ENCODE measurements around the gene SEMA3C.

Gene SEMA3C

GRCh38 chr7:80720146-80720545 is 198.7 kb downstream of the SEMA3C start:
- H3K27me3 ChIP-seq (ENCODE audit: control insufficient read depth, insufficient read depth, low read length): no peaks in the 10 kb centered on the region
- peaks cover 40% of the 10 kb centered on the region for H3K4me1 ChIP-seq (ENCODE audit: control insufficient read depth, low read depth, low read length)
- H3K36me3 ChIP-seq (ENCODE audit: control insufficient read depth, low read depth, low read length): no peaks in the 10 kb centered on the region
- H3K9ac ChIP-seq (ENCODE audit: low read length): no peak overlapping the region
- H3K27ac ChIP-seq (ENCODE audit: low read length): no peak overlapping the region
- no peak overlapping the region for H3K4me3 ChIP-seq (ENCODE audit: low read length)
- no peaks in the 10 kb centered on the region for H3K9me3 ChIP-seq (ENCODE audit: control insufficient read depth, low read depth, low read length)

DNA sequence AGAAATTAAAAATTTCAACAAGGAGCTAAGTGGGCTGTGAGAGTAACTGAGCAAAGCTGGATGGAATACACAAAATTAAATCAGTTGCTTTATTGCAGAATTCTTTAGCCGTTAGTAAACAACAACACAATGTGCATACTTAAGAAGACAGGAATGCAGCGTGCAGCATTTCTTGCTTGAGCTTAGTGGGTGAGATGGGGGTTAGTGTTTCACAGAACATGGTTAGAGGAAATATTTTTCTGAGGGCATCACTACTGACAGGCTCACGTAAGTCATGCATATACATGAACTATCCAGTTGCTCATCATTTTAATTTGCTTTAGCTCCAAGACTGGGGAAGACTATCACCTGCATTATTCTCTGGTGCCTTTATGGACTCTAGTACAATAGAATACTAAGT is 199.6 kb downstream of the SEMA3C start:
- Histone ChIP-seq H3K36me3 (ENCODE audit: control insufficient read depth, low read depth, low read length) (no peaks in the 10 kb centered on the region), H3K9ac (ENCODE audit: low read length) (no peak overlapping the region), H3K4me3 (ENCODE audit: low read length) (no peak overlapping the region), H3K9me3 (ENCODE audit: control insufficient read depth, low read depth, low read length) (no peaks in the 10 kb centered on the region), H3K27me3 (ENCODE audit: control insufficient read depth, insufficient read depth, low read length) (no peaks in the 10 kb centered on the region), H3K27ac (ENCODE audit: low read length) (no peak overlapping the region), H3K4me1 (ENCODE audit: control insufficient read depth, low read depth, low read length) (peaks cover 31% of the 10 kb centered on the region)

GRCh38 chr7:80711531-80711930 is 207.3 kb downstream of the SEMA3C start:
- no peaks in the 10 kb centered on the region for H3K27me3 ChIP-seq (ENCODE audit: control insufficient read depth, insufficient read depth, low read length)
- H3K4me1 ChIP-seq (ENCODE audit: control insufficient read depth, low read depth, low read length): peaks cover 6% of the 10 kb centered on the region
- H3K9ac ChIP-seq (ENCODE audit: low read length): no peak overlapping the region
- H3K36me3 ChIP-seq (ENCODE audit: control insufficient read depth, low read depth, low read length): no peaks in the 10 kb centered on the region
- no peaks in the 10 kb centered on the region for H3K9me3 ChIP-seq (ENCODE audit: control insufficient read depth, low read depth, low read length)
- H3K4me3 ChIP-seq (ENCODE audit: low read length): no peak overlapping the region
- H3K27ac ChIP-seq (ENCODE audit: low read length): no peak overlapping the region

DNA sequence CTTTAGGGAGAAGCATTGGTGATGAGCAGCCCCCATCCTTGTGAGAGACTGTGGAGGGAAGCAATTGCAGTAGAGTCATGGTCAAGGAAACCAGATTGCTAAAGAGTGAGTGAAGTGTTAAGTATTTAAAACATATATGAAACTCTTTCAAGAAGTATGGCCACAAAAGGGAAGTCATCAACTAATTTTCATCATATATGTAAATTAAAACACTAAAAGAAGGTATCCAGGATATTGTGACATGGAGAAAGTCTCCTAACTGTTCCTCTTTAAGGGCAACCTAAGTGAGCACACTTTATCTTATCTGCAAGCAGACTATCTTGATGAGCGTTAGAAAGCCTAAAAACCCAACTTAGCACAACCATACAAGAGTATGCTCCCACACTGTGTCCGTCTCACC is 210.7 kb downstream of the SEMA3C start:
- no peaks in the 10 kb centered on the region for H3K9me3 ChIP-seq (ENCODE audit: control insufficient read depth, low read depth, low read length)
- no peak overlapping the region for H3K27ac ChIP-seq (ENCODE audit: low read length)
- H3K9ac ChIP-seq (ENCODE audit: low read length): no peak overlapping the region
- H3K36me3 ChIP-seq (ENCODE audit: control insufficient read depth, low read depth, low read length): no peaks in the 10 kb centered on the region
- no peaks in the 10 kb centered on the region for H3K27me3 ChIP-seq (ENCODE audit: control insufficient read depth, insufficient read depth, low read length)
- H3K4me1 ChIP-seq (ENCODE audit: control insufficient read depth, low read depth, low read length): peaks cover 6% of the 10 kb centered on the region
- no peak overlapping the region for H3K4me3 ChIP-seq (ENCODE audit: low read length)

DNA sequence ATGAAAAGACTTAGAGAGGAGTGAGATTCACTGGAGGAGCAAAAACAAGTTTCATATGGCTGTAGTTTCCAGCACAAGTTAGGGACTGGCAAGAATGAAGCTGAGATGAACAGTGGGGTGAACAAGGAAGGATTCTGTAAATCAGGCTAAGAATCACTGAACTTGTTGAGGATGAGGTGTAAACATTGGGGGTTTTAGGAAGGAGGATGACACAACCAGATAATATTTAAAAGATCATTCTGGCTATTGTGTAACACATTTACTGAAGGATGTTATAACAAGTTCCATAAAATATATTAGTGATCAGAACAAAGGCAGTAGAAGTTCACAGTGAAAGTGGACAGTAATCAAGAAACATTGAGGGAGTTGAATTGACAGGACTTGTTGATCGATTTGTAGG is 211.5 kb downstream of the SEMA3C start:
- Histone ChIP-seq H3K27ac (ENCODE audit: low read length) (no peak overlapping the region), H3K4me1 (ENCODE audit: control insufficient read depth, low read depth, low read length) (peaks cover 6% of the 10 kb centered on the region), H3K9ac (ENCODE audit: low read length) (no peak overlapping the region)

DNA sequence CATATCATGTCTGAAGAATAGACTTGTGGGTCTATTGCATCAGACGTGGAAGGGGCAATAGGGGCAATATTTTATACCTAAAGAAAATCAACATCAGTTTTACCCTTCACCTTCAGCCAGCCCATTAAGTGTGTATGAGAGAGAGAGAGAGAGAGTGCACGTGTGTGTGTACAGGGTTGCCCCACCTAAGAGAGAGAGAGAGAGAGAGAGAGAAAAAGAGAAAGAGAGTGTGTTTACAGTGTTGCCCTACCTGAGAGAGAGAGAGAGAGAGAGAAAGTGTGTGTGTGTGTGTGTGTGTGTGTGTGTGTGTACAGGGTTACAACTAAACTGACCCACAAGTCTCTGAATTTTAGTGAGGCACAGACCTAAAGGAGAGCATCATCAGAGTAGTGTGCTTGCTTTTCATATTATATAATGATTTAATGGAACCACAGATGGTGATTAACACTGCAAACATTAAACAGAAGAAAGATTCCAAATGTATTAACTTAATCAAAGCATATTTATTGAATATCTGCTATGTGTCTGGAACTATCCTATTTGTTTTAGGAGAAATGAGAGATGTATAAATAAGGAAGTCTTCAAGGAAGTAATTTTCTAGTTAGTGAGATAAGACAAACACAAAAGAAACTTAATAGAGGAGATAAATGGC is 213.6 kb downstream of the SEMA3C start:
- no peaks in the 10 kb centered on the region for H3K4me1 ChIP-seq (ENCODE audit: control insufficient read depth, low read depth, low read length)
- H3K9me3 ChIP-seq (ENCODE audit: control insufficient read depth, low read depth, low read length): no peaks in the 10 kb centered on the region
- no peaks in the 10 kb centered on the region for H3K36me3 ChIP-seq (ENCODE audit: control insufficient read depth, low read depth, low read length)
- no peak overlapping the region for H3K9ac ChIP-seq (ENCODE audit: low read length)
- no peak overlapping the region for H3K4me3 ChIP-seq (ENCODE audit: low read length)
- no peak overlapping the region for H3K27ac ChIP-seq (ENCODE audit: low read length)
- no peaks in the 10 kb centered on the region for H3K27me3 ChIP-seq (ENCODE audit: control insufficient read depth, insufficient read depth, low read length)

More for the DNA sequence above, 211.5 kb downstream of the SEMA3C start:
- Histone ChIP-seq H3K4me3 (ENCODE audit: low read length) (no peak overlapping the region), H3K27me3 (ENCODE audit: control insufficient read depth, insufficient read depth, low read length) (no peaks in the 10 kb centered on the region), H3K9me3 (ENCODE audit: control insufficient read depth, low read depth, low read length) (no peaks in the 10 kb centered on the region), H3K36me3 (ENCODE audit: control insufficient read depth, low read depth, low read length) (no peaks in the 10 kb centered on the region)

GRCh38 chr7:80703272-80703671 is 215.6 kb downstream of the SEMA3C start:
- Histone ChIP-seq H3K36me3 (ENCODE audit: control insufficient read depth, low read depth, low read length) (no peaks in the 10 kb centered on the region), H3K4me3 (ENCODE audit: low read length) (no peak overlapping the region), H3K9me3 (ENCODE audit: control insufficient read depth, low read depth, low read length) (no peaks in the 10 kb centered on the region), H3K27ac (ENCODE audit: low read length) (no peak overlapping the region), H3K4me1 (ENCODE audit: control insufficient read depth, low read depth, low read length) (no peaks in the 10 kb centered on the region), H3K9ac (ENCODE audit: low read length) (no peak overlapping the region), H3K27me3 (ENCODE audit: control insufficient read depth, insufficient read depth, low read length) (no peaks in the 10 kb centered on the region)

- no peaks in the 10 kb centered on the region for H3K36me3 ChIP-seq (ENCODE audit: control insufficient read depth, low read depth, low read length)
- H3K4me3 ChIP-seq (ENCODE audit: low read length): no peak overlapping the region
- H3K27ac ChIP-seq (ENCODE audit: low read length): no peak overlapping the region
- no peaks in the 10 kb centered on the region for H3K9me3 ChIP-seq (ENCODE audit: control insufficient read depth, low read depth, low read length)
- no peak overlapping the region for H3K9ac ChIP-seq (ENCODE audit: low read length)
- H3K4me1 ChIP-seq (ENCODE audit: control insufficient read depth, low read depth, low read length): no peaks in the 10 kb centered on the region
- no peaks in the 10 kb centered on the region for H3K27me3 ChIP-seq (ENCODE audit: control insufficient read depth, insufficient read depth, low read length)
These were observed 219.1 kb downstream of the SEMA3C start for GRCh38 chr7:80699721-80700256.

DNA sequence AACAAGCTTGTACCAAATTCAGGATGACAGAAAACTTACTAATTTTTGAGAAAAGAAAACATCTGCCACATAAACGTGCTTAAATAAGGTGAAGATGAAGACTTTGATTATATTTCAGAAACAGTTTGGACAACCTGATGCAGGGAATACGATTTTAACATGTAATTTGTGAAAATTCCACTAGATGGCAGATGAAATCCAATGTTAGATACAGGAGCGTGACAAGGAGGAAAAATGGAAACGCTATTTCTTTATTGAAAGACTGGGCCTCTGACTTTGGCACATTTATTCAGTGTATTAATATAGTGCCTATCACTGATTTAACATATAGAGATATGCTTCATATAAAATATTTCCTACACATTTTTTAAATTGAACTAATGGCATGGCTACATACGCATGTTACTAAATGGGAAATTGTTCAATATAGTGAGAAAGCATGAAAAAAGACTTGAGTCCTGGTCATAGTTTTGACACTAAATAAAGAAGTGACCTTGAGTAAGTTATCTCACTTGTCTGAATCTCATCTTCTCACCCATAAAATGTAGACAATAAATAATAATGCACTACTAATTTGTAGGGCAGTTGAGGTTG is 219.7 kb downstream of the SEMA3C start:
- H3K9me3 ChIP-seq (ENCODE audit: control insufficient read depth, low read depth, low read length): no peaks in the 10 kb centered on the region
- H3K4me3 ChIP-seq (ENCODE audit: low read length): no peak overlapping the region
- H3K9ac ChIP-seq (ENCODE audit: low read length): no peak overlapping the region
- H3K36me3 ChIP-seq (ENCODE audit: control insufficient read depth, low read depth, low read length): no peaks in the 10 kb centered on the region
- no peaks in the 10 kb centered on the region for H3K4me1 ChIP-seq (ENCODE audit: control insufficient read depth, low read depth, low read length)
- H3K27ac ChIP-seq (ENCODE audit: low read length): no peak overlapping the region
- H3K27me3 ChIP-seq (ENCODE audit: control insufficient read depth, insufficient read depth, low read length): no peaks in the 10 kb centered on the region

Measured in iPS-18a (cell line).